IMR-90 (cell line): ENCODE data around the gene PPP1R3D. TPM values are rescaled to one million over a fixed set of nuclear protein-coding genes. Genes with fewer than 3 reads are reported as not detected.

Experiments used
- ATAC-seq: fragments of 200-7000 bp; cut with Tn5 transposase; 2 replicates; pipeline ENCODE4 v1.9.1; 2020; ENCODE audit warnings: low read depth, mild to moderate bottlenecking, moderate library complexity
- BruUV-seq: library from RNA; stranded (reverse); fragments of 400-500 nt; replicated peaks from 2 replicates; lab custom pipeline; 2021; lab: Mats Ljungman, UMichigan
- CTCF ChIA-PET: fragments of 300-600 bp; formaldehyde crosslinking; extraction: SDS; loops from one replicate; lab custom pipeline; 2021; ENCODE audit warnings: antibody characterized with exemption; lab: Yijun Ruan, JAX
- POLR2A ChIA-PET: fragments of 300-600 bp; sonication (Branson Sonifier 250); formaldehyde crosslinking; loops from one replicate; lab custom pipeline; 2022; ENCODE audit warnings: antibody characterized with exemption; ENCODE audit not compliant: unreplicated experiment; lab: Charles Lee
- DNase-seq: peaks from one replicate; pipeline ENCODE4 v3.0.0; 2013
- H2AFZ ChIP-seq: replicated peaks from 2 replicates; pipeline ENCODE3; 2013; ENCODE audit warnings: low read length, mild to moderate bottlenecking; ENCODE audit not compliant: poor library complexity
- H2AK5ac ChIP-seq: 2 replicates; pipeline ENCODE4 v1.6.1; 2013; ENCODE audit warnings: low read depth, low read length, inconsistent platforms
- H2AK9ac ChIP-seq: replicated peaks from 2 replicates; pipeline ENCODE3; 2013; ENCODE audit warnings: mild to moderate bottlenecking, low read depth, low read length, moderate library complexity; ENCODE audit not compliant: poor library complexity
- H2BK120ac ChIP-seq: 2 replicates; pipeline ENCODE4 v1.6.1; 2013; ENCODE audit warnings: low read depth, low read length, inconsistent platforms
- H2BK15ac ChIP-seq: 3 replicates; pipeline ENCODE4 v1.6.1; 2013; ENCODE audit warnings: low read depth, low read length, inconsistent platforms
- H2BK20ac ChIP-seq: 2 replicates; pipeline ENCODE4 v1.6.1; 2013; ENCODE audit warnings: low read depth, mild to moderate bottlenecking, inconsistent platforms, low read length, moderate library complexity
- H2BK5ac ChIP-seq: 2 replicates; pipeline ENCODE4 v1.6.1; 2013; ENCODE audit warnings: mild to moderate bottlenecking, low read depth, low read length, inconsistent platforms; ENCODE audit not compliant: poor library complexity, severe bottlenecking
- H3K14ac ChIP-seq: replicated peaks from 2 replicates; pipeline ENCODE4 v1.6.1; 2013; ENCODE audit warnings: low read depth, low read length, inconsistent platforms
- H3K18ac ChIP-seq: 2 replicates; pipeline ENCODE4 v1.6.1; 2013; ENCODE audit warnings: low read depth, low read length, control low read depth
- H3K23ac ChIP-seq: 2 replicates; pipeline ENCODE4 v1.6.1; 2013; ENCODE audit warnings: low read depth, low read length, inconsistent platforms
- H3K27ac ChIP-seq: 2 replicates; pipeline ENCODE4 v1.5.1; 2013; ENCODE audit warnings: mild to moderate bottlenecking, control low read depth, low read length; ENCODE audit not compliant: insufficient read depth
- H3K27me3 ChIP-seq: 2 replicates; pipeline ENCODE4 v1.6.1; 2013; ENCODE audit warnings: low read length; ENCODE audit not compliant: control insufficient read depth, insufficient read depth
- H3K36me3 ChIP-seq: 2 replicates; pipeline ENCODE4 v1.6.1; 2013; ENCODE audit warnings: low read length, mixed read lengths; ENCODE audit not compliant: control insufficient read depth, insufficient read depth
- H3K4ac ChIP-seq: 2 replicates; pipeline ENCODE4 v1.6.1; 2013; ENCODE audit warnings: low read depth, low read length, inconsistent platforms
- H3K4me1 ChIP-seq: 2 replicates; pipeline ENCODE4 v1.6.1; 2013; ENCODE audit warnings: low read length, mixed read lengths; ENCODE audit not compliant: control insufficient read depth, insufficient read depth
- H3K4me2 ChIP-seq: 2 replicates; pipeline ENCODE4 v1.6.1; 2013; ENCODE audit warnings: low read depth, mild to moderate bottlenecking, control low read depth, low read length, moderate library complexity
- H3K4me3 ChIP-seq: 2 replicates; pipeline ENCODE4 v1.5.1; 2013; ENCODE audit warnings: low read depth, mild to moderate bottlenecking, control low read depth, low read length, moderate library complexity; ENCODE audit not compliant: insufficient read depth
- H3K56ac ChIP-seq: 2 replicates; pipeline ENCODE4 v1.6.1; 2013; ENCODE audit warnings: low read length, inconsistent platforms; ENCODE audit not compliant: insufficient read depth; ENCODE audit errors: extremely low read depth
- H3K79me1 ChIP-seq, 2 experiments: 2 replicates each; pipeline ENCODE4 v1.6.1; 2013; ENCODE audit warnings: low read length in 2 of 2, inconsistent platforms in 1 of 2, low read depth in 1 of 2
- H3K9ac ChIP-seq: 2 replicates; pipeline ENCODE4 v1.6.1; 2013; ENCODE audit warnings: low read depth, low read length, control low read depth
- H3K9me1 ChIP-seq: 2 replicates; pipeline ENCODE4 v1.6.1; 2013; ENCODE audit warnings: low read length, inconsistent platforms; ENCODE audit not compliant: insufficient read depth
- H3K9me3 ChIP-seq: 2 replicates; pipeline ENCODE4 v1.6.1; 2013; ENCODE audit warnings: low read length; ENCODE audit not compliant: control insufficient read depth, insufficient read depth
- H4K20me1 ChIP-seq: 2 replicates; pipeline ENCODE4 v1.6.1; 2013; ENCODE audit warnings: low read length, inconsistent platforms; ENCODE audit not compliant: insufficient read depth
- H4K5ac ChIP-seq: 2 replicates; pipeline ENCODE4 v1.6.1; 2013; ENCODE audit warnings: mild to moderate bottlenecking, low read depth, low read length, control low read depth
- H4K8ac ChIP-seq, 2 experiments: 2 replicates each; pipeline ENCODE4 v1.6.1; 2013; ENCODE audit warnings: low read depth in 2 of 2, low read length in 2 of 2, control low read depth in 1 of 2, inconsistent platforms in 1 of 2
- H4K91ac ChIP-seq: 2 replicates; pipeline ENCODE4 v1.6.1; 2013; ENCODE audit warnings: low read depth, low read length, inconsistent platforms; ENCODE audit not compliant: insufficient read depth
- CHD1 ChIP-seq: IDR thresholded peaks from 2 replicates; pipeline ENCODE4 v1.6.1; 2012; ENCODE audit warnings: low read depth, low read length, improper control_type of control experiment
- MAFK ChIP-seq: IDR thresholded peaks from 2 replicates; pipeline ENCODE4 v1.6.1; 2012; ENCODE audit warnings: low read depth, low read length, improper control_type of control experiment
- MAZ ChIP-seq: IDR thresholded peaks from 2 replicates; pipeline ENCODE4 v1.6.1; 2012; ENCODE audit warnings: low read depth, mild to moderate bottlenecking, low read length, improper control_type of control experiment, moderate library complexity, borderline replicate concordance
- MXI1 ChIP-seq: IDR thresholded peaks from 2 replicates; pipeline ENCODE4 v1.6.1; 2012; ENCODE audit warnings: low read depth, mild to moderate bottlenecking, low read length, moderate library complexity, borderline replicate concordance
- NFE2L2 ChIP-seq: fragments of 150-350 bp; IDR thresholded peaks from 2 replicates; pipeline ENCODE4 v1.6.1; 2016; ENCODE audit warnings: low read depth, mild to moderate bottlenecking, low read length
- POLR2A ChIP-seq: IDR thresholded peaks from 2 replicates; pipeline ENCODE4 v1.6.1; 2012; ENCODE audit warnings: mild to moderate bottlenecking, low read depth, low read length
- RFX5 ChIP-seq: IDR thresholded peaks from 2 replicates; pipeline ENCODE4 v1.8.0; 2012; ENCODE audit warnings: low read depth, mild to moderate bottlenecking, low read length, moderate library complexity
- SMC3 ChIP-seq: fragments of 150-350 bp; IDR thresholded peaks from 2 replicates; pipeline ENCODE4 v1.6.1; 2016; ENCODE audit warnings: low read depth, mild to moderate bottlenecking, antibody characterized with exemption, low read length, moderate library complexity
- WGBS, 2 experiments: methylation state at CpG; one replicate each; pipeline versions ENCODE4 v1.1.5 to v1.1.7; 2013; ENCODE audit warnings: missing lambda C conversion rate in 2 of 2; ENCODE audit not compliant: insufficient read length in 1 of 2; ENCODE audit errors: extremely low coverage in 2 of 2; 5-methylcytosine and 5-hydroxymethylcytosine counted together
- dilution Hi-C: fragments of 300-500 bp; cut with HindIII; formaldehyde crosslinking; loops from one replicate; pipeline ENCODE4 v1.14.3; 2018; ENCODE audit warnings: low sequenced_read_pairs; ENCODE audit not compliant: unreplicated experiment
- in situ Hi-C: fragments of 300-500 bp; cut with MboI; formaldehyde crosslinking; loops from 3 replicates; pipeline ENCODE4 v1.14.3; 2019; ENCODE audit warnings: low sequenced_read_pairs, inconsistent platforms, mixed read lengths
- intact Hi-C: fragments of 100-400 bp; cut with micrococcal nuclease; formaldehyde crosslinking; loops from 2 replicates; pipeline ENCODE4 v1.10.0; 2022
- polyA plus RNA-seq, 3 experiments: library from polyadenylated mRNA; depleted of rRNA; stranded (reverse); fragments of >200 nt; gene quantifications; 2 replicates each; pipeline ENCODE4 v1.2.3, GENCODE V29; 2012; ENCODE audit warnings: low replicate concordance in 1 of 3
- total RNA-seq: library from RNA; depleted of rRNA; stranded (reverse); fragments of >200 nt; gene quantifications from 2 replicates; pipeline ENCODE4 v1.2.3, GENCODE V29; 2012

Gene PPP1R3D
- total and polyA plus RNA-seq, 2 of the 4 experiments (the other 2 are of a cell fraction), result 1.6 to 2.7 TPM

DNA sequence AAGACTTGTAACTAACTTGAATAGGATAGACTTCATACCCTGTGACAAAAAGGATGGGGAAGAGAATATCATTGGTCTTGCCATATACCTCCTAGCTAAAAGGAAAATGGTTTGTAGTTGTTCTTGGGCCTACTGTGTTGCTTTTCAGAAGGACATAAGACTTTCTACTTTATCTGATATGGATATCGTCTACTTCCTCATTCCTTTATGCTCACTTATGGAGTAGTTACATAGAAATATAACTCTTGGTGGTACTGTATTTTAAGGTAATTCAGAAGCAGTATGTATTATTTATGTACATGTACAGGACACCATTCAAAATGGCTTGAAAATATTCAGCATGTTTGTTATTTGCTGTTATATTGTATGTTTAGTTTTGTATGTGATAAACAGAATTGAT is 8.1 kb upstream of the PPP1R3D start:
- Histone ChIP-seq H3K4ac (no peak overlapping the region), H3K14ac (no peak overlapping the region), H2AK9ac (no peak overlapping the region), H3K9ac (no peak overlapping the region), H3K23ac (no peak overlapping the region), H2BK120ac (no peak overlapping the region), H3K4me3 (no peak overlapping the region), H2AK5ac (no peak overlapping the region), H4K8ac (no peak overlapping the region), H3K18ac (no peak overlapping the region), H2BK5ac (no peak overlapping the region), H2BK20ac (no peak overlapping the region), H4K20me1 (no peaks in the 10 kb centered on the region), H3K79me1 (no peaks in the 10 kb centered on the region), H4K5ac (no peak overlapping the region), H3K36me3 (peaks cover 11% of the 10 kb centered on the region), H3K56ac (no peak overlapping the region), H3K4me2 (no peak overlapping the region), H3K9me1 (no peaks in the 10 kb centered on the region), H4K91ac (no peak overlapping the region), H3K4me1 (peaks cover 2% of the 10 kb centered on the region), H3K27me3 (no peaks in the 10 kb centered on the region), H3K9me3 (no peaks in the 10 kb centered on the region), H2AFZ (no peak overlapping the region), H2BK15ac (no peak overlapping the region), H3K27ac (no peak overlapping the region)
- intact Hi-C loops, result loop anchor here (2.0 to 10.0 kb wide), 5 partner anchors 109 to 1237 kb away; no protein-coding TSS in a partner anchor
- ChIA-PET POLR2A (no interaction called here), CTCF (interaction anchor here (0.7 kb wide), 1 partner anchor 182 kb away, joined by 9 read pairs; no protein-coding TSS in a partner anchor)
- in situ Hi-C loops, result no loop called here
- no peak for DNase-seq
- TF ChIP-seq RFX5, result no peak
- TF ChIP-seq CHD1, result no peak
- TF ChIP-seq MXI1, result no peak
- TF ChIP-seq MAFK, result no peak
- no peak for TF ChIP-seq MAZ
- no peak for TF ChIP-seq POLR2A
- no peak for TF ChIP-seq SMC3
- no peak for TF ChIP-seq NFE2L2
- ATAC-seq, result no peak
- dilution Hi-C loops, result no loop called here
- no TSS peak for BruUV-seq
- no CpG with 5 or more reads among the region's 1 CpG for WGBS, 2 experiments
